ENCODE results near the gene IRS1. TPM values are rescaled to one million over a fixed set of nuclear protein-coding genes. Genes with fewer than 3 reads are reported as not detected.

Gene IRS1
- total and polyA plus RNA-seq, 8 donors = 3.2 to 12.7 (median 5.5) TPM

- H3K4me3 ChIP-seq = no peak overlapping the region
- H3K27me3 ChIP-seq = no peaks in the 10 kb centered on the region
- no peak for FAIRE-seq
- H3K9me3 ChIP-seq = no peaks in the 10 kb centered on the region
- no peak for ATAC-seq
- H3K4me1 ChIP-seq = peaks cover 23 to 45% (median 30%) of the 10 kb centered on the region in 3 donors
- 92 to 95% methylated on average over 4 of the region's 4 CpGs for WGBS, 2 donors
- TF ChIP-seq CTCF (IDR thresholded peaks at IDR 0.05) = no peak
- H3K36me3 ChIP-seq = no peaks in the 10 kb centered on the region
- no peak for DNase-seq
- H3K27ac ChIP-seq = no peak overlapping the region
- intact Hi-C loops (cut with DNase I) = no loop called here
These were observed 63.2 kb downstream of the IRS1 start for GRCh38 chr2:226736382-226736781.

GRCh38 chr2:226733927-226734564 lies 65.6 kb downstream of the IRS1 start:
- intact Hi-C loops (cut with DNase I) = no loop called here
- peak in 2 of 4 donors; percentile 5 to 20 for ATAC-seq

GRCh38 chr2:226733189-226733858 lies 66.3 kb downstream of the IRS1 start:
- FAIRE-seq = no peak
- Histone ChIP-seq H3K36me3 (no peaks in the 10 kb centered on the region), H3K4me3 (peak overlapping the region in 1 of 4 donors; percentile 8), H3K9me3 (no peaks in the 10 kb centered on the region), H3K4me1 (peaks cover 17 to 30% (median 18%) of the 10 kb centered on the region in 3 donors), H3K27ac (peak overlapping the region; percentile 33 to 80 (median 46)), H3K27me3 (no peaks in the 10 kb centered on the region)
- TF ChIP-seq CTCF (IDR thresholded peaks at IDR 0.05) = no peak
- intact Hi-C loops (cut with DNase I) = no loop called here
- peak; percentile 88 to 95 (median 93) for ATAC-seq
- WGBS, 2 donors = 19% methylated on average over 6 of the region's 6 CpGs
- DNase-seq = peak in 3 of 6 donors; percentile 22 to 40 (median 40)

More at GRCh38 chr2:226733927-226734564, 65.6 kb downstream of the IRS1 start:
- peaks cover 21 to 36% (median 25%) of the 10 kb centered on the region in 3 donors for H3K4me1 ChIP-seq
- no peaks in the 10 kb centered on the region for H3K27me3 ChIP-seq
- H3K4me3 ChIP-seq = peak overlapping the region in 1 of 4 donors; percentile 8
- FAIRE-seq (no peak), DNase-seq (no peak)
- TF ChIP-seq CTCF (IDR thresholded peaks at IDR 0.05) = no peak
- H3K9me3 ChIP-seq = no peaks in the 10 kb centered on the region
- H3K27ac ChIP-seq = peak overlapping the region; percentile 33 to 80 (median 46)
- 67 to 78% methylated on average over 4 of the region's 4 CpGs for WGBS, 2 donors
- no peaks in the 10 kb centered on the region for H3K36me3 ChIP-seq

GRCh38 chr2:226732478-226733188 lies 67.0 kb downstream of the IRS1 start:
- no peak overlapping the region for H3K4me3 ChIP-seq
- peaks cover 14 to 29% (median 14%) of the 10 kb centered on the region in 3 donors for H3K4me1 ChIP-seq
- H3K36me3 ChIP-seq = no peaks in the 10 kb centered on the region
- WGBS, 2 donors = 83 to 84% methylated on average over 4 of the region's 4 CpGs
- H3K9me3 ChIP-seq = no peaks in the 10 kb centered on the region
- no peak for TF ChIP-seq CTCF (IDR thresholded peaks at IDR 0.05)
- peak overlapping the region in 2 of 4 donors; percentile 58 to 80 for H3K27ac ChIP-seq
- H3K27me3 ChIP-seq = no peaks in the 10 kb centered on the region
- no peak for ATAC-seq
- no peak for FAIRE-seq
- no peak for DNase-seq
- intact Hi-C loops (cut with DNase I) = no loop called here

Data from pancreas (tissue), 10 donors.